H9 (cell line): ENCODE data around the gene CAB39L. TPM values are rescaled to one million over a fixed set of nuclear protein-coding genes. Genes with fewer than 3 reads are reported as not detected.

Experiments used
- DNase-seq: peaks from one replicate; pipeline ENCODE4 v3.0.0-alpha.2; 2017
- H2AFZ ChIP-seq: one replicate; pipeline ENCODE4 v1.6.1; 2013; ENCODE audit warnings: mild to moderate bottlenecking, low read length, control low read depth, moderate library complexity
- H2AK5ac ChIP-seq: 2 replicates; pipeline ENCODE4 v1.6.1; 2013; ENCODE audit warnings: low read length, control low read depth, mixed read lengths; ENCODE audit not compliant: insufficient read length
- H2BK120ac ChIP-seq: one replicate; pipeline ENCODE4 v1.6.1; 2013; ENCODE audit warnings: low read depth, mild to moderate bottlenecking, low read length, control low read depth, inconsistent platforms; ENCODE audit not compliant: poor library complexity, severe bottlenecking
- H2BK12ac ChIP-seq: 2 replicates; pipeline ENCODE4 v1.6.1; 2013; ENCODE audit warnings: low read length, control low read depth, mixed read lengths, low read depth; ENCODE audit not compliant: insufficient read length
- H2BK15ac ChIP-seq: 2 replicates; pipeline ENCODE4 v1.6.1; 2013; ENCODE audit warnings: low read depth, low read length, control low read depth
- H2BK20ac ChIP-seq: one replicate; pipeline ENCODE4 v1.6.1; 2013; ENCODE audit warnings: low read depth, mild to moderate bottlenecking, low read length, control low read depth, inconsistent platforms; ENCODE audit not compliant: poor library complexity, severe bottlenecking
- H2BK5ac ChIP-seq: 2 replicates; pipeline ENCODE4 v1.6.1; 2013; ENCODE audit warnings: low read length, control low read depth, mixed read lengths; ENCODE audit not compliant: insufficient read length
- H3K14ac ChIP-seq: 2 replicates; pipeline ENCODE4 v1.6.1; 2013; ENCODE audit warnings: low read length, control low read depth; ENCODE audit not compliant: insufficient read depth
- H3K18ac ChIP-seq: 2 replicates; pipeline ENCODE4 v1.6.1; 2013; ENCODE audit warnings: low read depth, mild to moderate bottlenecking, mixed read lengths, low read length, control low read depth; ENCODE audit not compliant: insufficient read length
- H3K23ac ChIP-seq: 2 replicates; pipeline ENCODE4 v1.6.1; 2013; ENCODE audit warnings: low read length, control low read depth, mixed read lengths, low read depth; ENCODE audit not compliant: insufficient read length
- H3K23me2 ChIP-seq: 2 replicates; pipeline ENCODE4 v1.6.1; 2013; ENCODE audit warnings: low read depth, mild to moderate bottlenecking, mixed read lengths, low read length, control low read depth; ENCODE audit not compliant: insufficient read length, poor library complexity, severe bottlenecking
- H3K27ac ChIP-seq: 2 replicates; pipeline ENCODE4 v1.5.1; 2013; ENCODE audit warnings: low read length, control low read depth, mixed read lengths, low read depth; ENCODE audit not compliant: insufficient read length
- H3K27me3 ChIP-seq: 2 replicates; pipeline ENCODE4 v1.6.1; 2013; ENCODE audit warnings: low read length, control low read depth, inconsistent platforms; ENCODE audit not compliant: insufficient read depth
- H3K4ac ChIP-seq: 2 replicates; pipeline ENCODE4 v1.6.1; 2013; ENCODE audit warnings: low read depth, mild to moderate bottlenecking, control low read depth, inconsistent platforms, low read length, moderate library complexity
- H3K4me1 ChIP-seq: 2 replicates; pipeline ENCODE4 v1.6.1; 2013; ENCODE audit warnings: low read length, control low read depth, inconsistent platforms; ENCODE audit not compliant: insufficient read depth
- H3K4me2 ChIP-seq: 2 replicates; pipeline ENCODE4 v1.6.1; 2013; ENCODE audit warnings: low read length, control low read depth, mixed read lengths; ENCODE audit not compliant: insufficient read length, insufficient read depth
- H3K56ac ChIP-seq: 2 replicates; pipeline ENCODE4 v1.6.1; 2013; ENCODE audit warnings: low read depth, mild to moderate bottlenecking, mixed read lengths, low read length, control low read depth; ENCODE audit not compliant: insufficient read length
- H3K79me1 ChIP-seq: 2 replicates; pipeline ENCODE4 v1.6.1; 2013; ENCODE audit warnings: low read depth, mild to moderate bottlenecking, moderate library complexity, low read length, control low read depth, inconsistent platforms; ENCODE audit not compliant: insufficient read depth, poor library complexity, severe bottlenecking
- H3K79me2 ChIP-seq: 2 replicates; pipeline ENCODE4 v1.6.1; 2013; ENCODE audit warnings: low read length, control low read depth, inconsistent platforms; ENCODE audit not compliant: insufficient read depth
- H3K9ac ChIP-seq: 2 replicates; pipeline ENCODE4 v1.6.1; 2013; ENCODE audit warnings: low read length, control low read depth, mixed read lengths; ENCODE audit not compliant: insufficient read length; ENCODE audit errors: extremely low read depth
- H3K9me3 ChIP-seq: one replicate; pipeline ENCODE4 v1.6.1; 2013; ENCODE audit warnings: low read depth, low read length, inconsistent platforms; ENCODE audit not compliant: control insufficient read depth
- H3T11ph ChIP-seq: one replicate; pipeline ENCODE4 v1.6.1; 2013; ENCODE audit warnings: mild to moderate bottlenecking, low read length, control low read depth, inconsistent platforms
- H4K20me1 ChIP-seq: one replicate; pipeline ENCODE4 v1.6.1; 2013; ENCODE audit not compliant: control insufficient read depth, insufficient read length, insufficient read depth
- H4K5ac ChIP-seq: 2 replicates; pipeline ENCODE4 v1.6.1; 2013; ENCODE audit warnings: low read depth, mild to moderate bottlenecking, mixed read lengths, low read length, control low read depth; ENCODE audit not compliant: insufficient read length
- H4K8ac ChIP-seq: replicated peaks from 2 replicates; pipeline ENCODE4 v1.6.1; 2013; ENCODE audit warnings: low read length, control low read depth, mixed read lengths, low read depth; ENCODE audit not compliant: insufficient read length
- H4K91ac ChIP-seq: 2 replicates; pipeline ENCODE4 v1.6.1; 2013; ENCODE audit warnings: low read depth, mild to moderate bottlenecking, moderate library complexity, mixed read lengths, low read length, control low read depth; ENCODE audit not compliant: insufficient read length
- H3K27ac Mint-ChIP-seq, 3 experiments: 2 replicates in 2 of 3; 3 replicates in 1 of 3; pipeline ENCODE4 v1.8.0; 2020 to 2021; ENCODE audit warnings: mixed read lengths in 3 of 3, mild to moderate bottlenecking in 1 of 3, moderate library complexity in 1 of 3
- H3K27me3 Mint-ChIP-seq: 2 replicates; pipeline ENCODE4 v1.8.0; 2021; ENCODE audit warnings: low read depth, mild to moderate bottlenecking, moderate library complexity, mixed read lengths
- H3K36me3 Mint-ChIP-seq, 3 experiments: 2 replicates in 2 of 3; 3 replicates in 1 of 3; pipeline ENCODE4 v1.8.0; 2020 to 2021; ENCODE audit warnings: low read depth in 3 of 3, mixed read lengths in 3 of 3; ENCODE audit not compliant: insufficient read depth in 1 of 3
- H3K4me1 Mint-ChIP-seq, 2 experiments: 2 replicates each; pipeline ENCODE4 v1.8.0; 2020; ENCODE audit warnings: mixed read lengths in 2 of 2
- H3K4me3 Mint-ChIP-seq, 2 experiments: 2 replicates in 1 of 2; 3 replicates in 1 of 2; pipeline ENCODE4 v1.8.0; 2020 to 2021; ENCODE audit warnings: mild to moderate bottlenecking in 2 of 2, mixed read lengths in 2 of 2, moderate library complexity in 1 of 2
- H3K9me3 Mint-ChIP-seq, 2 experiments: 2 replicates in 1 of 2; 3 replicates in 1 of 2; pipeline ENCODE4 v1.8.0; 2020; ENCODE audit warnings: mild to moderate bottlenecking in 2 of 2, mixed read lengths in 2 of 2, moderate library complexity in 1 of 2
- CTCF ChIP-seq: fragments of 200-600 bp; sonication (generic); conservative IDR thresholded peaks from 3 replicates; pipeline ENCODE4 v1.8.0; 2021; ENCODE audit warnings: antibody characterized with exemption, mild to moderate bottlenecking
- WGBS: extraction: QIAGEN DNeasy Blood & Tissue Kit; methylation state at CpG from one replicate; pipeline ENCODE4 v1.1.7; 2013; ENCODE audit warnings: missing lambda C conversion rate, low lambda C conversion rate, mixed read lengths; ENCODE audit not compliant: insufficient read length; ENCODE audit errors: extremely low coverage; 5-methylcytosine and 5-hydroxymethylcytosine counted together
- total RNA-seq: library from RNA; stranded (reverse); gene quantifications from 2 replicates; pipeline ENCODE4 v1.2.1, GENCODE V29; 2021

Gene CAB39L
- total RNA-seq, 1 experiment from 2014 or later, result 6.0 TPM

- Histone ChIP-seq H3K27ac (no peak overlapping the region), H3T11ph (no peak overlapping the region), H3K14ac (no peak overlapping the region), H3K4ac (no peak overlapping the region), H3K27me3 (no peaks in the 10 kb centered on the region), H3K9me3 (no peaks in the 10 kb centered on the region), H4K5ac (no peak overlapping the region), H3K56ac (no peak overlapping the region), H3K23me2 (no peaks in the 10 kb centered on the region), H2AK5ac (no peak overlapping the region), H3K4me1 (no peaks in the 10 kb centered on the region), H3K79me1 (no peaks in the 10 kb centered on the region), H2BK120ac (no peak overlapping the region), H3K18ac (no peak overlapping the region), H3K9ac (no peak overlapping the region), H4K8ac (no peak overlapping the region), H2BK5ac (no peak overlapping the region), H3K23ac (no peak overlapping the region), H4K20me1 (no peaks in the 10 kb centered on the region), H3K4me2 (no peak overlapping the region), H2AFZ (no peak overlapping the region), H2BK12ac (no peak overlapping the region), H3K79me2 (no peaks in the 10 kb centered on the region), H2BK15ac (no peak overlapping the region), H2BK20ac (no peak overlapping the region), H4K91ac (no peak overlapping the region)
- Mint-ChIP-seq H3K36me3 (no peaks in the 10 kb centered on the region), H3K27me3 (no peaks in the 10 kb centered on the region), H3K9me3 (no peaks in the 10 kb centered on the region), H3K27ac (no peak overlapping the region), H3K4me1 (peaks cover 3 to 9% of the 10 kb centered on the region in 2 experiments; a peak in 3 of 4 replicates), H3K4me3 (no peak overlapping the region; a peak in 1 of 5 replicates)
- TF ChIP-seq CTCF, result no peak
- DNase-seq, result no peak
- WGBS, result no CpG with 5 or more reads among the region's 5 CpGs
Measured at GRCh38 chr13:49315756-49316482, 127.9 kb downstream of the CAB39L start.
